GM15510 (cell line): Measurements from ENCODE around the gene NTN1.

Experiments
- POLR2A ChIP-seq: IDR thresholded peaks from 3 replicates; pipeline ENCODE4 v1.6.1; 2011; ENCODE audit warnings: borderline replicate concordance; ENCODE audit not compliant: insufficient read length; ENCODE audit errors: extremely low read depth

NTN1 gene

GRCh38 chr17:9249245-9249953 is 228.1 kb downstream of the NTN1 start:
- TF ChIP-seq POLR2A: no peak

DNA sequence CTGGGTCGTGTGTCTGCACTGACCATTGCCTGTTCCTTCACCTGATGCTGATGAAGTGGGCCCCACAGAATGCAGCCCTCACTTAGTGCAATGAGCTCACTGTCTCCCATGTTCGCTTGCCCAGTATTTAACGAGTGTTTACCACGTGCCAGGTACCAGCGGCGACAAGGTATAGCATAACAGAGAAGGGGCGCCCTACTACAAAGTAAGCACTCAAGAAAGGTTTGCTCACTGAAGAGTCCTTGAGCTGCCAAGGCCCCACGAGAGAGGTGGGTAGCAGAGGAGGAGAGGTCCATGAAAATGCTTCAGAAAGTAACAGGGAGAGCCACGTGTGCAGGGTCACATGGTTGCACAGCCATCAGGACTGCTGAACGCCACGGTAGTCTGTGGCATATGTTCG is 230.0 kb downstream of the NTN1 start:
- TF ChIP-seq POLR2A: no peak

GRCh38 chr17:9253308-9253707 is 232.0 kb downstream of the NTN1 start:
- TF ChIP-seq POLR2A: no peak

DNA sequence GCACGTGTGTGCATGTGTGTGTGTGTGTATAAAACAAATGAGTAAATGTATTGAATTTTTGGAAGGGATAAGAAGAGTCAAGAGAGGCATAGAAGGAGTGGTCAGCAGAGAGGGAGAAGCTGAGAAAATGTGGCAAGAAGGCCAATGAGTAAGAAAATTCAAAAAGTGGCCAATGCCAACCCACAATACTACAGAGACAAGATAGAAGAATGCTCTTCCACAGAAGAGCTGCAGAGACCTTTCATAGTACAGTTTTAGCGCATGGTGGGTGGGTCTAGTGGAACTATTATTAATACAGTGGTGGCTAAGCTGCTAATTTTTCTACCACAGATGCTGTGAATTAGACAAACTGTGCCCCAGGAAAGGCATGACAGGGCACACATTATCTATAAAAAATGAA is 233.5 kb downstream of the NTN1 start:
- TF ChIP-seq POLR2A: no peak

- TF ChIP-seq POLR2A: no peak
These were observed 234.5 kb downstream of the NTN1 start for GRCh38 chr17:9255833-9256232.

DNA sequence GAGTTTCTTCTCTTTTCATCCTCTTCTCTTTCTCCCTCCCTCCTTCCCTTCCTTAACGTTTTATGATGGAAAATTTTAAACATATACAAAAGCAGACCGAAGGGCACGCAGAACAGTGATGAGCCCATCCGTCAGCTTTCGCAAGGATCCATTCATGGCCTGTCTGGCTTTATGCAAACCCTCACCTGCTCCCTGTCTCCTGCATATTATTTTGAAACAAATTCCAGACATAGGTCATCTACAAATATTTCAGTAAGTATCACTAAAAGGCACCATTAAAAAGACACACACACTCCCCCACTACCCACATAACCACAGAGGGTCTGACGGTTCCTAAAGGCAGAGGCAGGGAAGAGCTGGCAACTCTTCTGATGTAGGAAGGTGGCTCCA is 235.0 kb downstream of the NTN1 start:
- TF ChIP-seq POLR2A: no peak

DNA sequence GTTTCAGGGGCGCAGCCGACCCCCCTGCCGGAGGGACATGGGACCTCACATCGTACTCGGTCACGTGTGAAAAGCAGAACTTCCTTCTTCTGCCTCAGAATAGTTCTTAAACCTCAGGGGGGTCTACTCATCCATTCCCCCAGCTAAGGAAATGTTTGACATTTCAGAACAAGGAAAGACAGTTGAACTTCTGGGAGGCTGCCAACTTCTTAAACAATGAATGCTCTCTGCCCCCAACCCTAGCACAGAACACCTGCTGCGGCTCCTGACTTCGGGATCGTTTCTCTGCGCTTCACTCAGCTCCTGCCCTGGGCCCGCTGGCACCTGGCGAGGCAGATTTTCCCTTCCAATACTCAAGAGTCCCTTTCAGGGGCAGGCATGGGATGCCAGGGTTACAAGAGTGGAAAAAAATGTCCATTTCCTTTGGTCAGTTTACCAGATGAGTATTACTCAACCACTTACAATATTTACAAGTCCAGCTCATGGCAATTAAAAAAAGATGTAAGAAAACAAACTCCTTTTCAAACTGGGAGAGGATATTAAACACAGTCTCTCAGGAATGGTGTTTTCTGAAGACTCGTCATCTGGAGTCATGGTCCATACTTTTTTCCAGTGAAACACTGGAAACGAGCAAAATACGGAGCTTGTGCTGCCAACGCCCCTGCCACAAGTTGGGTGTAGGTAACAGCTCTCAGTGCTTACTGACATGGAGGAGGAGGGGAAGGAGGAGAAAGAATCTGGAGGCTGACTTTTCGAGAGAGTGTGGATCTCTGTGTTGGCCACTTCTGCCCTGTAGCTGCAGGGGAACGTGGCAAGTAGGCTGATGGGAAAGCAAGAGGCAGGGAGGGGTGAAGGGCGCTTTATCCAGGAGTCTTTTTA is 235.7 kb downstream of the NTN1 start:
- TF ChIP-seq POLR2A: no peak

DNA sequence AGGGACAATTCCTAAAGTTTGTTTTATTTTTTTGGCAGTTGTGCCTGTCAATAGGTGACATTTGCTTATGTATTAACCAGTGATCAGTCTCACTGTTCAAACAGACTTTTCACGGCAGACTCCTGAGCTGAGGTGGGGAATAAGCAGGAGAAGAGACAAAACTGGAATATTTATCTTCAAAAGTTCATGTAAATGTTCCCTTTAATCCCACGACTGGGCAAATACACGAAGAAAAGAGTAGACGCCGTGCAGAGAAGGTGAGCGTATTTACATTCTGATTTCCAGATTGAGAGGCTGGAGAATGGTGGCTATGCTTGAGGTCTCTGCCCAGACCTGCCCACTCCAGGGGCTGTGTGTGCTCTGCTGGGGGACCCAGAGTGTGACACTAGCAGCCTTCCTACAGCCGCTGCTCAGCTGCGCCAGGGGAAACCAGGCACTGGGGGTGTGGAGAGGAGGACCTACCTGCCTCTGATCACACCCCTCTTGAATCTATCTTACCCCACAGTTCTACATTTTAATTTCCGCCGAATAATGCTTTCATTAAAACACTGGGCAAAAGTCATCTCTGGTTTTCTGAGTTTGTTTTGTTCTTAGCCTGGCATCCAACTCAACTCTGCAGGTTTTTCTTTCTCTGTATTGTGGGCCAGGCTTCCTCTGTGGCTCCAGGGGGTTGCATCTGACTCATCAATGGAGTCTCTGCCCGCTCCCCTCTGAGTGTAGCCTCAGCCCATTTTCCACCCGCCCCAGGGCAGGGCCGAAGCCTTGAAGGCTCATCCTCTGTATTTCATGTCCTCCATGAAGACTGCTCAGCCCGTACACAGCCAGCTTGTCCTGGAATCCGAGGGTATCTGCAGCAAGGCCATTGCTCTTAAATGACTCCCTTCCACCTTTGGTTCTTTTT is 237.1 kb downstream of the NTN1 start:
- TF ChIP-seq POLR2A: no peak

DNA sequence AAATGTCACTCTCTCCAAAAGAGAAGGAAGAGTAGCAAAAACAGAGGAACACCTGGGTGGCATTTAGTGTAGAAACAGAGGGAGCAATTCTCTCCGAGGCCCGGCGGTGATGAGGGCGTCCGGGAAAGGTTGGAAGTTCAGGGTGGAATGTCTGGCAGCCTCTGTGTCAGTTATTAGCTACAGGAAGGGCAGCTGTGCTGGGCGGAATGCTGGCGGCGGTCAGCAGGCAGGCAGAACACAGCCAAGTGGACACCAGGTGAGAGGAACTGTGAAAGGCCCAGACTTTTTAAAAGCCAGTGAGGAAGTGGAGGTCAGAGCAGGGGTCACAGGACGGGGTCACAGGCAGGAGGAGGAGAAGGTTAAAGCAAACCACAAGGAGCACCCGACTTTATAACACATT is 238.1 kb downstream of the NTN1 start:
- TF ChIP-seq POLR2A: no peak

DNA sequence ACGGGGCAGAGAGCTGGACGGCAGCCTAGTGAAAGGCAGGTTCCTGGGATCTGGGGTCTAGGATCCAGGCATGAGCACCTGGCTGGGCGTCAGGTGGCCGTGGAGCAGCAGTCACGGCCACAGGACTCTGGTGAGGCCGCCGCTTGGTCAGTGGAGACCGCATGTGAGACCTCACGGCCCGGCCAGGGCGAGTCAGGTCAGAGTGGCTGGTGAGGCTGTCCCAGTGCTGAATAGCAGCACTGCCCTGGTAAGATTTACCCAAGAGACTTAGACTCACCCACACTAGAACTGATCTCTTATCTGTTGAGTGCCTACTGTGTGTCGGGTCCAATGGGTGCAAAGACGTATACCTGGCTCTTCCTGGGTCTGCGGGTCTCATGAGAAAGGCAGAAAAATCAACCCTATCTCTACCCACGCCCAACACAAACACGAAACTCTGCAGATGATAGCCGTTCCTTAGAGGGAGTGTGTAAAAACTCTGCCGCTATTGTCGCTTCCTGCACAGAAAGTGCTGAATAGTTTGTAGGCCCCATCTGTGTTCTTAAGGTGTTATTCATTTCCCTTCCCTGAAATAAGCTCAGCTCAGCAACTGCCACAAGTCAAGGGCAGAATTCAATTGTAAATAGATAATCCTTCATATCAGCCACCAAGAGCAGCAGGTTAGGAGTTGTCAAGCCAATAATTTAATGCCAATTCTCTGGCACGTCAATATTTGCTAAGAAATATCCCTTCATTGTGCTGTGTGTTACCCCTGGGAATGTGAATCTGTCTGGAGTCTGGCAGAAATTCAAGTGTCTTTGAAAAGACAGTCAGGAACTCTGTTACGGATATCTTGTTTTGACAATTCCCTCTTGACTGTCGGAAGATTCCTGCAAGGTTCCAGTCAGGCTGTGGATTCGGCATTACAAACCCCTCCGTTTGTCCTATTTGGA is 240.0 kb downstream of the NTN1 start:
- TF ChIP-seq POLR2A: no peak

- TF ChIP-seq POLR2A: no peak
These were observed 244.8 kb downstream of the NTN1 start for GRCh38 chr17:9266031-9266680.

GRCh38 chr17:9266697-9267117 is 245.4 kb downstream of the NTN1 start:
- TF ChIP-seq POLR2A: no peak

- TF ChIP-seq POLR2A: no peak
These were observed 247.2 kb downstream of the NTN1 start for GRCh38 chr17:9268546-9268945.
